NCI-H187 (cell line): Measurements from ENCODE around the gene AHNAK2.
A peak's percentile ranks its signal among the peaks of the same experiment; 100 is the strongest.

ENCODE experiments used
- DNase-seq, 2 experiments: peaks; one replicate each; lab custom pipeline; 2025; lab: John Stamatoyannopoulos, UW

The AHNAK2 gene

GRCh38 chr14:104939666-104940410, 38.3 kb downstream of the AHNAK2 start:
- no peak for DNase-seq

DNA sequence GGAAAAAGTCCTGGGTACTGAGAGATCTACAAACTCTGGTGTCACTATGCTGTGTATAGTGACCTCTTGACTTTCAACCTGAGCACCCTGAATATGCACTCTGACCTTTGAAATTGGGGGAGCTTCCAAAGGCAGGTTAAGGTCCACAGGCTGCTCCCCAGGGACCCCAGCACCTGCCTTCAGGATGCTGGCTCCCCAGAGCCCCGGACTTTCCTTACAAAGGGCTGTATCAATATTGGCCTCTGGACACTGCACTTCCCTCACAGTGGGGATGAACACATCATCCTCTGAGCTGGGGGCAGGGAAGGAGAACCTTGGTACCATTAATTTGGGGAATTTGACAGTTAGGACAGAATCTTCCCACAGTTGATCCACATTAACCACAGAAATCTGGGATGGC, 39.2 kb downstream of the AHNAK2 start:
- DNase-seq: no peak

DNA sequence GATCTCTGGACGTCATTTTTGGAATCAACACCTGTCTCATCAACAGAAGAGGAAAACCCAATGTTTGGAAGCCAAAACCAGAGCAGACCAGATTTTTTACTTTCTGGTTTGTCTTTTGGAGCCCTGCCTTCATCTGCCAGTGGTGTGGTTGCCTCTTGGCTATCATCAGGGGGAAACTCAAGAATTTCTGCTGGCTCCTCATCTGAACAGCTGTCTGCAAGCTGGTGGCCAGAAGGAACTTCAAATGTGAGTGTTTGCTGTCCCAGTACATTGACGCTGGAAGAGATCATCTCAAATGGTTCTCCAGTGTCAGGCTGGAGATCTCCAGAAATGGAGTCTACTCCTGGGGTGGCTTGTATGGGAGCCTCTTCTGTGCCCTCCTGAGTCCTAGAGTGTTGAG, 39.7 kb downstream of the AHNAK2 start:
- DNase-seq: no peak

GRCh38 chr14:104937694-104938365, 40.3 kb downstream of the AHNAK2 start:
- DNase-seq: no peak

GRCh38 chr14:104937161-104937560, 41.0 kb downstream of the AHNAK2 start:
- no peak for DNase-seq

DNA sequence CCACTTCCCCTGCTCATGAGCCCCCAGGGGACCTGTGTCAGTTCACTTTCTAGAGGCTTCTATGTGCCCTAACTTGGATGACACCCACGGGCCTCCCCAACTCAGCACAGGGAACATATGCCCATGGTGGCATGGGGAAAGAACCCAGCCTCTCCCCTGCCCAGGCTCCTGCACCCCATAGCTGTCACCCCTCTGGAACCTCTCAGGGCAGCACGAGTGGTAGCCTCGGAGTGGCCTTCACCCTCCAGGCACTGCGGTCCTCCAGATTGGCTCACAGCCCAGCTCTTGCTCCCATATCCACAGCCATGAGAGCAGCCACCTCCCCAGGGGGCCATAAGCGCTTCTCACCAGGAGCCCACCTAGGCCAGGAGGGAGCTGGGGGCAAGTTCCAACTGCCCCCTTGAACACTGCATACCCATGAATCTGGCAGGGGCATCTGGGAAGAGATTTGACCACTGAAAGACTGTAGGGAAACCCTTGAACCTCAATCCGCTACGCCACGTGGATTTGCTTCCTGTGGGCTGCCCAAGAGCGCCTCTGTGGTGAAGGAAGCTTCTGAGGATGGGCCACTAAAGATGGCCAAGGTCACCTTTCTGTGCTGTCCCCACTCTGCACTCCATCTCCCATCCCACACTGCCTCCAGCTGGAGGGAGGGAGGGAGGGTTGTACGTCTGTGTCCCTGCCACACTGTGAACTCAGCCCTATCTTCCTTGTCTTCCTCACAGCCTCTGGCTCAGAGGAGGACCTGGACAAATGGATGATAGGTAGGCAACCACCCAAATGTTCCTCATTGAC, 41.6 kb downstream of the AHNAK2 start:
- DNase-seq: no peak

- no peak for DNase-seq
Measured at GRCh38 chr14:104935955-104936354, 42.2 kb downstream of the AHNAK2 start.

DNA sequence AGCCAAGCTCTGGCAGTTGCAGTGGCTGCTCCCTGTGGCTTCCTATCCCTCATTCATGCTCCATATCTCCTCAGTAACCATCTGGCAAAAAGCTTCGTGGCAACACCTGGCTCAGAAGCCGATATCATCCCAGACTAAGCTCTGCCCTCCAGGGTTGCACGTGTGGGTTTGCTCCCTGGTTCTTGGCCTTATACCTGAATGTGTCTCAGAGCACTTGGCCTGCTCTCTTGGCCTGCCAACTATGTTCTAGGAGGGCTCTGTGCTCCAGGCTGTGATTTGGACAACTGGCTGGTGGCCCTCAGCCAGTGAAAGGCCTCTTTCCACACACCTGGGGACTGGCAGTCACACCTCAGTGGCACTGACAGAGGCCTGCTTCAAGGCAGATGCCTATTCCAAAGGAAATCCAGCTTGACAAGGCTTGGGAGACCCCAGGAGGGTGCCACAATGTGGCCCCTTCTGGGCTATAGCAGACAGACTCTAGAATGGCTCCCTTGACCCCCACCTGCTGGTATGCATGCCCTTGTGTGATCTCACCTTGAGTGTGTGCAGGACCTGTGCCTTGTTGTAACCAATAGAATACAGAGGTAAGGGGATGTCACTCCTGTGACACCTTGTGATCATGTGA, 43.0 kb downstream of the AHNAK2 start:
- DNase-seq: no peak

GRCh38 chr14:104933746-104934733, 44.1 kb downstream of the AHNAK2 start:
- DNase-seq: no peak

DNA sequence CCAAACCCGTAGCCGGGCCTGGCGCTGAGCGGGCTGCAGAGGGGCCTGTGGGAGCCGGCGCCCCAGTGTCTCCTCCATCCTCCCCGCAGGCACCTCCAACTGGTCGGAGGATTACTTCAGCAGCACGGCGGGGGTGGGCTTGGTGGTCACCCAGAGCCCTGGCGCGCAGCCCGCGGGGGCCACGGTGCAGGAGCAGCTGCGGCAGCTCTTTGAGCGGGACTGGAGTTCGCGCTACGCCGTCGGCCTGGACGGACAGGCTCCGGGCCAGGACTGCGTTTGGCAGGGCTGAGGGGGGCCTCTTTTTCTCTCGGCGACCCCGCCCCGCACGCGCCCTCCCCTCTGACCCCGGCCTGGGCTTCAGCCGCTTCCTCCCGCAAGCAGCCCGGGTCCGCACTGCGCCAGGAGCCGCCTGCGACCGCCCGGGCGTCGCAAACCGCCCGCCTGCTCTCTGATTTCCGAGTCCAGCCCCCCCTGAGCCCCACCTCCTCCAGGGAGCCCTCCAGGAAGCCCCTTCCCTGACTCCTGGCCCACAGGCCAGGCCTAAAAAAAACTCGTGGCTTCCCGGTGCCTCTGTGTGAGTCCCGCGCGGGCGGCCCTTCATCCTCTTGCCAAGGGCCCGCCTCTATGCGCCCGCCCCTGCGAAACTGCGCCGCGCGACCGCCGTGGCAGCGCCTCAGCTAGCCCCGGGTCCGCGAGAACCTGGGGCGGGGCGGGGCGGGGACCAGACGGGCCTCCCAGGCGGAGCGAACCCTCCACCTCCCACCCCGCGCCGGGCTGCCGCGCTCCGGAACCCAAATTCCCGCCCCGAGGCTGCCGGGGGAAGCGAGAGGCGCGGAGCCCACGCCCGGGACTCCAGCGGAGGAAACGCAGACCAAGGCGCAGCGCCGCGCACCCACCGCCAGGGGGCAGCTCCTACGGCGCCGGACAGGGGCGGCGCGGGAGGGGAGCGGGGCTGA, 45.2 kb downstream of the AHNAK2 start:
- peak in 1 of 2 experiments; percentile 67 for DNase-seq

DNA sequence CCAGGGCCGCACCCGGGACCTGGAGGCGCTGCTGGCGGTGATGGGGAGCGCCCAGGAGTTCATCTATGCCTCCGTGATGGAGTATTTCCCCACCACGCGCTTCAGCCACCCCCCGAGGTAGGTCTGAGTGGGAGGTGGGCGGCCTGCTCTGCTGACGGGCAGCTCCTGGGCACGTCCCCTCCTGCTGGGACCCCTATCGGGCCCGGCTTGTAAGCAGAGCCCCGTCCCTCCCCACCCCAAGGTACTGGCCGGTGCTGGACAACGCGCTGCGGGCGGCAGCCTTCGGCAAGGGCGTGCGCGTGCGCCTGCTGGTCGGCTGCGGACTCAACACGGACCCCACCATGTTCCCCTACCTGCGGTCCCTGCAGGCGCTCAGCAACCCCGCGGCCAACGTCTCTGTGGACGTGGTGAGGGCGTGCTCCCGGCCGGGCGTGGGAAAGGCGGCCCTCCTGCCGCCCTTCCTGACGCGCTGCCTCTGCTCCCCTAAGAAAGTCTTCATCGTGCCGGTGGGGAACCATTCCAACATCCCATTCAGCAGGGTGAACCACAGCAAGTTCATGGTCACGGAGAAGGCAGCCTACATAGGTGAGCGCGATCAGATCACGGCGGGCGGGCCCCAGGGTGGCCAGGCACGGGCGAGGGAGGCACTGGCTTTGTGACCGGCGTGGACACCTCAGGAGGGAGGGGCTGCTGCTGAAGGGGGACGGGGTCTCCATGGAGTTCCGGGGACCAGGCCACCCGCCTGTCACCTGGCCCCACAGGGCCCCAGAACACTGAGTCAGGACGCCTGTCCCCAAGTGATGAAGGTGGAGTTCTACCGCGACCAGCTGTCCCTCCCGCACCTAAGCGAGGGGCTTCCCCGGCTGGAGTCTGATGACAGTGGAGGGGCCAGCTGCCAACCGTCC, 46.2 kb downstream of the AHNAK2 start:
- no peak for DNase-seq

- no peak for DNase-seq
Measured at GRCh38 chr14:104931304-104931770, 46.8 kb downstream of the AHNAK2 start.

- DNase-seq: no peak
Measured at GRCh38 chr14:104930526-104931303, 47.5 kb downstream of the AHNAK2 start.

DNA sequence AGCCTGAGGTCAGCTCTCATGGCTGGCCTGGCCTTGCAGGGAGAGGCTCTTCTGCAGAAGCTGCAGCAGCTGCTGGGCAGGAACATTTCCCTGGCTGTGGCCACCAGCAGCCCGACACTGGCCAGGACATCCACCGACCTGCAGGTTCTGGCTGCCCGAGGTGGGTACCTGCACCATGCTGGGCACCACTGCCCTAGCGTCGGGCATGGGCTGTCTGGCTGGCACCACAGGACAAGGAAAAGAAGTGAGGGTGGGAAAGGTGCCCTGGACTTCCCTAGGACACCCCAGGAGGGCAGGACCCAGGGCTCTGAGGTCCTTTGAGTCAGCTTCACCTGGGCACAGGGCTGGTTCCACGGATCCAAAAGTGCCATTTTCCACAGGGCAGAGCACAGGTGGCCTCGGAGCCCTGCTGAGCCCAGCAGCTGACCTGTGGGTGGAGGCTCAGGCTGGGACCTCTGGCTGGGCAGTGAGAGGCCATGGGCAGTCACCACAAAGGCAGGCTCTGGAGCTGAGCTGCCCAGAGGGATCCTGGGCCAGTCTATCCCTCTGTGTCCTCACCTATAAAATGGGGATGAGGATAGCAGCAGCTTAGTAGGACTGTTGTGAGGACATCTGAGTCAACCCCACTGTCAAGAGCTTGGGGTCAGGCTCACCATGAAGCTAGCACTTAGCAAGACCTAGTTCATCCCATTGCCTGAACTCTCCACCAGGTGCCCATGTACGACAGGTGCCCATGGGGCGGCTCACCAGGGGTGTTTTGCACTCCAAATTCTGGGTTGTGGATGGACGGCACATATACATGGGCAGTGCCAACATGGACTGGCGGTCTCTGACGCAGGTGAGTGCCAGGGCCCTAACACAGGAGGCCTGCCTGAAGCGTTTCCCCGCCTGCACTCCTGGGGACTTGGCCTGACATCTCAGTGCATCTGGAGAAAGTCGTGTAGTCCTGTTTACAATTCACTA, 48.6 kb downstream of the AHNAK2 start:
- no peak for DNase-seq

- DNase-seq: no peak
Measured at GRCh38 chr14:104928391-104929133, 49.6 kb downstream of the AHNAK2 start.

GRCh38 chr14:104927901-104928300, 50.3 kb downstream of the AHNAK2 start:
- DNase-seq: no peak
